ENCODE data around the gene WASF1. TPM values are rescaled to one million over a fixed set of nuclear protein-coding genes. Genes with fewer than 3 reads are reported as not detected.

WASF1 gene
- total and polyA plus RNA-seq, 2 experiments from 2014 or later = 15.8 to 24.6 TPM

DNA sequence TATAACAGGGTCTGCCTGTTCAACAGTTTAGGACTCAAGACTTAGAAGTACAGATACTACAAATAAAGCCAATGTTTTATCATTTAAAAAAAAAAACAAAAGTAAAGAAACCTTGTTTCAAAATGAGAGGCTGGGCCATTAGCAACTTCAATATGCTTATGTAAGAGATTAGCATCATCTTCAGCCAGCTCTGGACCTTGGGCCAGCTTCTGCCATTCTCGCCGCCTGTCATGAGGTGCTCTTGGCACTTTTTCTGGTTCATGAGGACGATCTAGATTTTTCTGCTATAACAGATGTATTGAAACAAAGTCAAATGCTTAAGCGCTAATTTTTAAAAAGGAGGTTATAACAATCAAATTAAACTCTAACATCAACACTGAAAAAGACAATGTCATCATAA, 74.2 kb downstream of the WASF1 start:
- H3K4me1 ChIP-seq (ENCODE audit: insufficient read depth) = no peaks in the 10 kb centered on the region

DNA sequence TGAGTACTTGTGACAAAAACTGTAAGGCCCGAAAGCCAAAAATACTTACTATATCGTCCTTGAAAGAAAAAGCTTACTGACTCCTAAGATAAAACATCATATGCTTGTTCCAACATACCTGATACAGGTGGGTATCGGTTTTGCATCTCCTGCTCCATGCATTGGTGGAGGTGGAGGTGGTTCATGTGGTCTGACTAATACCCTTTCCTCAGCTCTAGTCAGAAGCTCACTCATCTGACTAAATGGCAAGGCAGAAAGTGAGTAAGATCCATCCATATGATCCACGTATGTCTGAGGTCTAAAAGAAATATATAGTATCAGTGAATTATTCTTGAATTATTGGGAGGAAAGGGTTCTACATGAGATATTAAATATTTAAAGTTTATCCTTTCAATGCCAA, 76.2 kb downstream of the WASF1 start:
- no peaks in the 10 kb centered on the region for H3K9me2 ChIP-seq (replicated peaks; ENCODE audit: insufficient read depth)
- no peaks in the 10 kb centered on the region for H3K36me3 ChIP-seq (replicated peaks; ENCODE audit: insufficient read depth, low read depth)
- no peak overlapping the region for H3K4me3 ChIP-seq
- H3K4me2 ChIP-seq = no peak overlapping the region
- no peaks in the 10 kb centered on the region for H3K79me2 ChIP-seq
- WGBS (ENCODE audit: low lambda C conversion rate, missing lambda C conversion rate) = 98% methylated on average over 4 of the region's 4 CpGs
- TF ChIP-seq, protein P1, sequence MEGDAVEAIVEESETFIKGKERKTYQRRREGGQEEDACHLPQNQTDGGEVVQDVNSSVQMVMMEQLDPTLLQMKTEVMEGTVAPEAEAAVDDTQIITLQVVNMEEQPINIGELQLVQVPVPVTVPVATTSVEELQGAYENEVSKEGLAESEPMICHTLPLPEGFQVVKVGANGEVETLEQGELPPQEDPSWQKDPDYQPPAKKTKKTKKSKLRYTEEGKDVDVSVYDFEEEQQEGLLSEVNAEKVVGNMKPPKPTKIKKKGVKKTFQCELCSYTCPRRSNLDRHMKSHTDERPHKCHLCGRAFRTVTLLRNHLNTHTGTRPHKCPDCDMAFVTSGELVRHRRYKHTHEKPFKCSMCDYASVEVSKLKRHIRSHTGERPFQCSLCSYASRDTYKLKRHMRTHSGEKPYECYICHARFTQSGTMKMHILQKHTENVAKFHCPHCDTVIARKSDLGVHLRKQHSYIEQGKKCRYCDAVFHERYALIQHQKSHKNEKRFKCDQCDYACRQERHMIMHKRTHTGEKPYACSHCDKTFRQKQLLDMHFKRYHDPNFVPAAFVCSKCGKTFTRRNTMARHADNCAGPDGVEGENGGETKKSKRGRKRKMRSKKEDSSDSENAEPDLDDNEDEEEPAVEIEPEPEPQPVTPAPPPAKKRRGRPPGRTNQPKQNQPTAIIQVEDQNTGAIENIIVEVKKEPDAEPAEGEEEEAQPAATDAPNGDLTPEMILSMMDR (IDR thresholded peaks at IDR 0.05; ENCODE audit: poor library complexity) = no peak
- no peak for TF ChIP-seq EZH2phosphoT487 (IDR thresholded peaks at IDR 0.05; ENCODE audit: low read depth, severe bottlenecking, unreplicated experiment)
- TF ChIP-seq EZH2 (IDR thresholded peaks at IDR 0.05; ENCODE audit: borderline replicate concordance) = no peak
- no peaks in the 10 kb centered on the region for H3K4me1 ChIP-seq (ENCODE audit: insufficient read depth)
- H3K27me3 ChIP-seq = no peaks in the 10 kb centered on the region
- no peak overlapping the region for H2AFZ ChIP-seq
- no peak for DNase-seq (ENCODE audit: low spot score)
- H4K20me1 ChIP-seq (ENCODE audit: insufficient read depth, poor library complexity, severe bottlenecking) = no peaks in the 10 kb centered on the region
- no peak overlapping the region for H3K27ac ChIP-seq
- no peaks in the 10 kb centered on the region for H3K9me3 ChIP-seq (ENCODE audit: low read depth)

More for the DNA sequence above, 74.2 kb downstream of the WASF1 start:
- Histone ChIP-seq H3K36me3 (replicated peaks; ENCODE audit: insufficient read depth, low read depth) (no peaks in the 10 kb centered on the region), H3K9me3 (ENCODE audit: low read depth) (no peaks in the 10 kb centered on the region), H3K4me3 (no peak overlapping the region), H3K79me2 (no peaks in the 10 kb centered on the region), H3K27me3 (no peaks in the 10 kb centered on the region), H4K20me1 (ENCODE audit: insufficient read depth, poor library complexity, severe bottlenecking) (no peaks in the 10 kb centered on the region), H3K9me2 (replicated peaks; ENCODE audit: insufficient read depth) (no peaks in the 10 kb centered on the region), H2AFZ (no peak overlapping the region), H3K4me2 (no peak overlapping the region), H3K27ac (no peak overlapping the region)
- 98% methylated on average over 4 of the region's 4 CpGs for WGBS (ENCODE audit: low lambda C conversion rate, missing lambda C conversion rate)
- no peak for DNase-seq (ENCODE audit: low spot score)
- TF ChIP-seq, protein P1 (IDR thresholded peaks at IDR 0.05; ENCODE audit: poor library complexity) = no peak

DNA sequence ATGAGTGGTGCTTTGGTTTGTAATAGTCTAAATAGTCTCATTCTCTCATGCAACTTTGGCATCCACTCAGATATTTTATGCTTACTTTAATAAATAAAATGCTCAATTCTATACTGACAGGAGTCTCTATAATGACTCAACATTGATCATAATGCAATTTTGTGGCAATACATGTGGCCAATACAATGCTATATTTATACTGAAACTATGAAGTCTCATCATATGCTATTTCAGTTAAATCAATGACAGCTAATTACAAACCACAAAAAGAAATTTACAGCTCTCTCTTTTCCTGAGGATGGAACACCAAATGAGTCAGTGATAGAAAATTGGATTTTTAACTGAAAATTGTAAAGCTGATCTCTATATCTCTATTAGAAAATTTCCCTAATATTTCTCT, 77.1 kb downstream of the WASF1 start:
- Histone ChIP-seq H3K9me2 (replicated peaks; ENCODE audit: insufficient read depth) (no peaks in the 10 kb centered on the region), H4K20me1 (ENCODE audit: insufficient read depth, poor library complexity, severe bottlenecking) (no peaks in the 10 kb centered on the region), H2AFZ (no peak overlapping the region), H3K79me2 (no peaks in the 10 kb centered on the region), H3K4me2 (no peak overlapping the region), H3K9me3 (ENCODE audit: low read depth) (no peaks in the 10 kb centered on the region), H3K36me3 (replicated peaks; ENCODE audit: insufficient read depth, low read depth) (no peaks in the 10 kb centered on the region), H3K4me1 (ENCODE audit: insufficient read depth) (no peaks in the 10 kb centered on the region), H3K27me3 (no peaks in the 10 kb centered on the region), H3K27ac (no peak overlapping the region), H3K4me3 (no peak overlapping the region)
- DNase-seq (ENCODE audit: low spot score) = no peak
- TF ChIP-seq EZH2 (IDR thresholded peaks at IDR 0.05; ENCODE audit: borderline replicate concordance) (no peak), EZH2phosphoT487 (IDR thresholded peaks at IDR 0.05; ENCODE audit: low read depth, severe bottlenecking, unreplicated experiment) (no peak)
- TF ChIP-seq, protein P1 (IDR thresholded peaks at IDR 0.05; ENCODE audit: poor library complexity) = no peak

DNA sequence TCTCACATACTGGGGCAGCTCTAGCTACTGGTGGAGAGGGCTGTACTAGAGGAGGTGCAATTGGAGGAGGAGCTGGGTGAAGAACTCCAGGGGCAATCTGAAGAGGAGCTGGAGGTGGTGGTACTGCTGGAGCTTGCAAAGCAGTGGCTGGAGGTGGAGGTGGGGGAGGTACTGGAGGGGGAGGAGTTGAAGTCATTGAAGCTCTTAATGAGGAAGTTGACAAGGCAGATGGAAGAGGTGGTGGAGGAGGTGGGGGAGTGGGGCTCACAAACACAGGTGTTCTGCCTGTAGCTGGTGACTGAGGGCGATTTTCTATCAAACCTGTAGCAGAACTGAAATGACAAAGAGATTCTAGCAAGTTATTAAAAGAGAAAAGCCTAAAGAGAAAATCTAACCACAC, 77.6 kb downstream of the WASF1 start:
- no peak overlapping the region for H3K27ac ChIP-seq
- no peaks in the 10 kb centered on the region for H4K20me1 ChIP-seq (ENCODE audit: insufficient read depth, poor library complexity, severe bottlenecking)
- no peaks in the 10 kb centered on the region for H3K36me3 ChIP-seq (replicated peaks; ENCODE audit: insufficient read depth, low read depth)
- TF ChIP-seq EZH2phosphoT487 (IDR thresholded peaks at IDR 0.05; ENCODE audit: low read depth, severe bottlenecking, unreplicated experiment) = no peak
- no peak for TF ChIP-seq EZH2 (IDR thresholded peaks at IDR 0.05; ENCODE audit: borderline replicate concordance)
- TF ChIP-seq, protein P1 (IDR thresholded peaks at IDR 0.05; ENCODE audit: poor library complexity) = no peak
- no peaks in the 10 kb centered on the region for H3K9me2 ChIP-seq (replicated peaks; ENCODE audit: insufficient read depth)
- no peaks in the 10 kb centered on the region for H3K79me2 ChIP-seq
- H2AFZ ChIP-seq = no peak overlapping the region
- H3K9me3 ChIP-seq (ENCODE audit: low read depth) = no peaks in the 10 kb centered on the region
- 100% methylated on average over 1 of the region's 1 CpG for WGBS (ENCODE audit: low lambda C conversion rate, missing lambda C conversion rate)
- no peak for DNase-seq (ENCODE audit: low spot score)
- no peaks in the 10 kb centered on the region for H3K27me3 ChIP-seq
- no peaks in the 10 kb centered on the region for H3K4me1 ChIP-seq (ENCODE audit: insufficient read depth)
- no peak overlapping the region for H3K4me2 ChIP-seq
- H3K4me3 ChIP-seq = no peak overlapping the region
